H1 (cell line): Measurements from ENCODE around the gene TMX2. TPM values are rescaled to one million over a fixed set of nuclear protein-coding genes. Genes with fewer than 3 reads are reported as not detected.

Experiments
- CREB1 ChIP-seq: IDR thresholded peaks from 2 replicates; pipeline ENCODE4 v1.6.1; 2012; ENCODE audit warnings: inconsistent platforms
- ZNF274 ChIP-seq: IDR thresholded peaks from 2 replicates; pipeline ENCODE4 v1.7.0; 2012; ENCODE audit warnings: low read length, borderline replicate concordance; ENCODE audit errors: extremely low read depth
- polyA plus RNA-seq, 7 experiments: library from polyadenylated mRNA; depleted of rRNA in 3 of 7; stranded (reverse) in 5 of 7; unstranded in 2 of 7; fragments of >200 nt in 5 of 7; fragments of 200-250 nt in 2 of 7; gene quantifications; 1 replicate in 5 of 7; 2 replicates in 1 of 7; 4 replicates in 1 of 7; pipeline versions ENCODE4 v1.2.1 to v1.2.3, GENCODE V29; 2011 to 2013; ENCODE audit warnings: missing spikeins in 2 of 7, mixed read lengths in 2 of 7
- total RNA-seq: library from RNA; stranded (reverse); fragmentation: NEBNext Ultra II Directional; extraction: Animal tissue kit (Norgen Biotek cat#: 25700); gene quantifications from 2 replicates; pipeline ENCODE4 v1.2.1, GENCODE V29; 2021

The TMX2 gene
- total and polyA plus RNA-seq, 2 of the 8 experiments (the other 6 are each of a cell fraction or from before 2014, with no cell fraction given) = 70.4 to 100.0 TPM

DNA sequence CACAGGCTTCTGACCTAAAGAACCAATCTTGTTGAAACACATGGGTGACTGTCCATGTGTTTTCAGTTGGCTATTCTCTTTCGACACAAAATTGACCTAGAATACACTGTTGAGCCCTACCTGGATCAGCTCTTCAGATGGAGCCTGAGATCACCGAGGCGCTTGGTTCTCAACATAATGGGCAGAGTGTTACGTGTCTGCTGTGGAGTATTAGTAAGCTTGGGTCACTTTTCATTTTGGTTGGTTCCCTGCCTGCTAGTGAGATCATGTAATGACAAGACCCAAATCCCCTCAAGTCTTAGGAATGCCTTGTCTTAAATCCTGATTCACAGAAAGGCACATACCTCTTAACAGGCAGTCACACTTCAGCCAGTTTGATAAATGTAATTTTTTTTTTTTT lies 9.1 kb upstream of the TMX2 start (continued):
- no peak for TF ChIP-seq CREB1
- no peak for TF ChIP-seq ZNF274
